ENCODE measurements around the gene XPO4. TPM values are rescaled to one million over a fixed set of nuclear protein-coding genes. Genes with fewer than 3 reads are reported as not detected.
A peak's percentile ranks its signal among the peaks of the same experiment; 100 is the strongest.

The XPO4 gene
- total and polyA plus RNA-seq, 7 experiments from 2014 or later: 6.1 to 26.5 (median 21.0) TPM

DNA sequence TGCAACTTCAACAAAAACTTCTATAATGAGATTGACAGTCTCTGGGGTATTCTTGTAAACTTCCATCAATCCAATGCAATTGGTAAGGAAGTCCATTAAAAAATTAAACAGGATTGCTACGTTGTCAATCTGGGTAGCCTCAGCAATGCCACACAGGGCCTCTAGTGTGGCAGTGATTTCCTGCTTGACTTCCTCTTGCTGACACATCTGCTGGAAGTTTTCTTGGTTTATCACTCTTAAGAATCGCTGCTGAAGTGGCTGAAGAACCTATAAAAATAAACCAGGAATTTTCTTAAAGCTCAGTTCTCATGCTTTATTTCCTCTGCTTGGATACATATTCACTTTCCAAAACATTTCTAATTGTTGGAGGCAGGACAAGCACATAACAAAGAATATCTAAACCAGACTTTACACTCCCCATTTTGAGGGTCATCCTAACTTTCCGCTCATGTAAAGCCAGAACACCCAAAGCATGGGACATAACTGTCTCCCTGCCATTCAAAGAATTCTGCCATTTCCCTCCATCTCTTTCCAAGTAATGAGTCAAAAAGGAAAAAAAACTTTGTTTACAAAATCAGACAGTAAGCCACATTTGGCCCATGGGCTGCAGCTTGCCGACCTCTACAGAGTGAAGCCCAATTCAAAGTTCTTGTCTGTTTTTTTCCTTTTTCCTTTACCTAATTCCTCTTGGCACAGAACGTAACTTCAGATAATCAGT, 105.6 kb downstream of the XPO4 start:
- peaks cover 6 to 38% (median 9%) of the 10 kb centered on the region in 3 experiments for H3K36me3 ChIP-seq (ENCODE audit: control insufficient read depth in 2 of 3, insufficient read depth in 3 of 3, low read length in 3 of 3)
- no peaks in the 10 kb centered on the region for H3K27me3 Mint-ChIP-seq
- DNase-seq (no peak), ATAC-seq (no peak)
- ChIA-PET CTCF (interaction anchor here (0.9 kb wide), 1 partner anchor 302 kb away, joined by 3 read pairs; no protein-coding TSS in a partner anchor), POLR2A (interaction anchor here (0.7 kb wide), 1 partner anchor 105 kb away, joined by 3 read pairs; no protein-coding TSS in a partner anchor)
- no peaks in the 10 kb centered on the region for H3K9me3 Mint-ChIP-seq
- H3K27ac ChIP-seq (ENCODE audit: low read depth, low read length): no peak overlapping the region
- peak overlapping the region in 6 of 9 donors; percentile 5 to 78 (median 42) for H3K27ac Mint-ChIP-seq
- no peaks in the 10 kb centered on the region for H3K9me3 ChIP-seq (ENCODE audit: control insufficient read depth in 2 of 3, low read length in 3 of 3)
- H3K4me1 ChIP-seq (ENCODE audit: control insufficient read depth in 2 of 2, insufficient read depth in 2 of 2, low read length in 2 of 2): no peaks in the 10 kb centered on the region
- intact Hi-C loops (cut with micrococcal nuclease): no loop called here
- H3K27me3 ChIP-seq (ENCODE audit: control insufficient read depth in 2 of 2, insufficient read depth in 2 of 2, low read length in 2 of 2): no peaks in the 10 kb centered on the region
- H3K4me3 Mint-ChIP-seq: peak overlapping the region in 3 of 10 donors; percentile 11 to 43 (median 14)
- H3K4me1 Mint-ChIP-seq: peaks cover 9 to 19% (median 15%) of the 10 kb centered on the region in 7 donors
- no peak overlapping the region for H3K4me3 ChIP-seq (ENCODE audit: low read length)
- H3K36me3 Mint-ChIP-seq: peaks cover 7 to 64% (median 20%) of the 10 kb centered on the region in 5 donors

DNA sequence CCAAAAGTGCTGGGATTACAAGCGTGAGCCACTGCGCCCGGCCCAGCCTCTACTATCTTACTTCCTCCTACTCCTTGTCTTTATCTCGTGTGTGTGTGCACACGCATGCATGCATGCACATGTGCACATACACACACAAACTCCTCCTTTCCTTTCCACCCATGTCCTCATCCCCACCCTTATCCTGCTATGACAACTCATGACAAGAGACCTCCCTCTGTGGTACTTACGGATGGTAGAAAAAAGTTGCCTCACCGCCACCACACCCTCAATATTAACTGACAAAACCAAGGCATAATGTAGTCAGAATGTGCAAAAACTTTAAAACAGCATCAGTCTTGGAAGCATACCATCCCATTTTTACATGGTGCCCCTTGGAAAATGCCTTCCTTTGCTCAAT, 112.9 kb downstream of the XPO4 start:
- POLR2A ChIA-PET: no interaction called here
- Histone ChIP-seq H3K27me3 (ENCODE audit: control insufficient read depth in 2 of 2, insufficient read depth in 2 of 2, low read length in 2 of 2) (no peaks in the 10 kb centered on the region), H3K36me3 (ENCODE audit: control insufficient read depth in 2 of 3, insufficient read depth in 3 of 3, low read length in 3 of 3) (peaks cover 3 to 32% (median 9%) of the 10 kb centered on the region in 3 experiments), H3K9me3 (ENCODE audit: control insufficient read depth in 2 of 3, low read length in 3 of 3) (no peaks in the 10 kb centered on the region), H3K4me1 (ENCODE audit: control insufficient read depth in 2 of 2, insufficient read depth in 2 of 2, low read length in 2 of 2) (no peaks in the 10 kb centered on the region), H3K27ac (ENCODE audit: low read depth, low read length) (no peak overlapping the region), H3K4me3 (ENCODE audit: low read length) (no peak overlapping the region)
- Mint-ChIP-seq H3K27me3 (no peaks in the 10 kb centered on the region), H3K36me3 (peaks cover 4 to 44% (median 41%) of the 10 kb centered on the region in 5 donors), H3K4me1 (peaks cover 0 to 10% (median 4%) of the 10 kb centered on the region in 7 donors), H3K27ac (peak overlapping the region in 4 of 9 donors; percentile 1 to 73 (median 34)), H3K9me3 (peaks cover 0 to 2% (median 0%) of the 10 kb centered on the region in 11 donors), H3K4me3 (no peak overlapping the region)
- DNase-seq (no peak), ATAC-seq (no peak)
- intact Hi-C loops (cut with micrococcal nuclease): loop anchor here in 1 of 2 donors (2.0 kb wide), 1 partner anchor 17 kb away; no protein-coding TSS in a partner anchor
- CTCF ChIA-PET: no interaction called here

DNA sequence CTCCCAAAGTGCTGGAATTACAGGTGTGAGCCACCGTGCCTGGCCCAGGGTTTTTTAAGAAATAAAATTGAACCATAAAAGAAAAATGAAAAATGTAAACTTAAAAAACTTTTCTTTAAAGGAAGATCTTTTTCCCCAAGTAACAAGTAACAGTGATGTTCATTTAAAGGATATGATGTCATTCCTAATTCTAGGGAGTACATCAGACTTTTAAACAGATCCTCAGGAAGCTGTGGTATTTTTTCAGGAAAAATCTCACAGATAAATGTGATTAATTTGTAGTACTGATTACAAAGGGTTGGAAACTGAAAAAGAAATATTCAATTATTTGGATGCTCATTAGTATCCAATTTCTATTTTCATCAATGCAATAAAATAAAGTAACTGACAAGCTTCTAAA, 114.2 kb downstream of the XPO4 start:
- H3K4me1 ChIP-seq (ENCODE audit: control insufficient read depth in 2 of 2, insufficient read depth in 2 of 2, low read length in 2 of 2): no peaks in the 10 kb centered on the region
- H3K9me3 ChIP-seq (ENCODE audit: control insufficient read depth in 2 of 3, low read length in 3 of 3): no peaks in the 10 kb centered on the region
- Mint-ChIP-seq H3K9me3 (peaks cover 0 to 2% (median 0%) of the 10 kb centered on the region in 11 donors), H3K4me1 (peaks cover 0 to 16% (median 5%) of the 10 kb centered on the region in 7 donors), H3K36me3 (peaks cover 0 to 48% (median 45%) of the 10 kb centered on the region in 5 donors), H3K4me3 (no peak overlapping the region), H3K27me3 (no peaks in the 10 kb centered on the region), H3K27ac (no peak overlapping the region)
- POLR2A ChIA-PET: no interaction called here
- intact Hi-C loops (cut with micrococcal nuclease): loop anchor here in 1 of 2 donors (2.0 kb wide), 1 partner anchor 18 kb away; no protein-coding TSS in a partner anchor
- H3K36me3 ChIP-seq (ENCODE audit: control insufficient read depth in 2 of 3, insufficient read depth in 3 of 3, low read length in 3 of 3): peaks cover 6 to 34% (median 9%) of the 10 kb centered on the region in 3 experiments
- CTCF ChIA-PET: interaction anchor here (0.7 kb wide), 1 partner anchor 40 kb away, joined by 3 read pairs; no protein-coding TSS in a partner anchor
- DNase-seq: no peak
- H3K27me3 ChIP-seq (ENCODE audit: control insufficient read depth in 2 of 2, insufficient read depth in 2 of 2, low read length in 2 of 2): no peaks in the 10 kb centered on the region
- ATAC-seq: no peak
- H3K27ac ChIP-seq (ENCODE audit: low read depth, low read length): no peak overlapping the region
- no peak overlapping the region for H3K4me3 ChIP-seq (ENCODE audit: low read length)

DNA sequence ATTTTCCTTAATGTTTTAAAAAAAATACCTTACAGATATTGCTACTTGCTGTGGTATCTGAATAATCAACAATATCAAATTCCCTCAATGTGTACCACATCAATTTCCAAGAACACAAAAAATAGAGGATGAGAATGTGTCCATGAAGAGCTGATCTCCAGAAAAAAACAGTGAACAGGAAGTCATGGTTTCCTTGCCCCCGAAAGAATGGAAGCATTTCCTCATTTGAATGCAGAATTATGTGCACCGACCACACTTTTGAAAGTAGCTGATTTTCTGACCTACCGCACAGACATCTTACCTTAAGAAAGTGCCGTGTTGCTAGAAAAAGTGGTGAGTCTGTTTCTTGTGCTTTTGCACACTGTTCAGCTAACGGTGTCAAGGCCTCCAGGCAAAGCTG, 115.4 kb downstream of the XPO4 start:
- Histone ChIP-seq H3K27ac (ENCODE audit: low read depth, low read length) (no peak overlapping the region), H3K4me3 (ENCODE audit: low read length) (no peak overlapping the region), H3K4me1 (ENCODE audit: control insufficient read depth in 2 of 2, insufficient read depth in 2 of 2, low read length in 2 of 2) (no peaks in the 10 kb centered on the region), H3K9me3 (ENCODE audit: control insufficient read depth in 2 of 3, low read length in 3 of 3) (no peaks in the 10 kb centered on the region), H3K36me3 (ENCODE audit: control insufficient read depth in 2 of 3, insufficient read depth in 3 of 3, low read length in 3 of 3) (peaks cover 8 to 43% (median 9%) of the 10 kb centered on the region in 3 experiments), H3K27me3 (ENCODE audit: control insufficient read depth in 2 of 2, insufficient read depth in 2 of 2, low read length in 2 of 2) (no peaks in the 10 kb centered on the region)
- peaks cover 0 to 2% (median 0%) of the 10 kb centered on the region in 11 donors for H3K9me3 Mint-ChIP-seq
- H3K4me3 Mint-ChIP-seq: no peak overlapping the region
- peak overlapping the region in 3 of 9 donors; percentile 32 to 59 (median 49) for H3K27ac Mint-ChIP-seq
- ChIA-PET POLR2A (interaction anchor here (1.7 kb wide), 1 partner anchor 13 kb away, joined by 8 read pairs; the partner anchor contains the start of gene EEF1AKMT1), CTCF (interaction anchor here (0.7 kb wide), 1 partner anchor 61 kb away, joined by 4 read pairs; no protein-coding TSS in a partner anchor)
- peaks cover 0 to 49% (median 47%) of the 10 kb centered on the region in 5 donors for H3K36me3 Mint-ChIP-seq
- no peaks in the 10 kb centered on the region for H3K27me3 Mint-ChIP-seq
- no peak for ATAC-seq
- intact Hi-C loops (cut with micrococcal nuclease): no loop called here
- H3K4me1 Mint-ChIP-seq: peaks cover 0 to 24% (median 11%) of the 10 kb centered on the region in 7 donors
- no peak for DNase-seq

DNA sequence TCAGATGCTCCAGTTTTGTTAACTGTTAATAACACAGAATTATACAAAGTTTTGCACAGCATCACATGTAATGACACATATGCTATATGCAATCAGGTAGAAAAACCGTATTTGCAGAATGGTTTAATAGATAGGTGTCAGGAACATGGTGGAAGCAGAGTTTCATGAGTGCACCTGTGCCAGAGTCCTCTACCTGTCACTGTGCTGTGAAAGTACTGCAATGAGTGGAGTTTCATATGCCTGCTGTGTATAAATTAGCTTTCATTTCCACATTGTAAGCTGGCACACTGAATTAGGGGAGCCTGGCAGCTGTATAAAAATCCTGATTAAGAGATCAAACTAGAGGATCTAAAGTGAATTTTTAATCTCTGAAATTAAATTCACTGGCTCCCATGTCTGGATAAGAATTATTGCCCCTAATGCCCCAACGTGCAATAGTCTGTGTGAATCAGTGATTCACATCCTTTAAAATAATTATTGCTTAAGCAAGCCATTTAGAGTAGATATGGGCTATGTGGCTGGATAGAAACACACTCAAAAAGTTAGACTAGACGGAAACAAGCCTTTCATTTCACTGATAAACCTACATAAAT, 120.3 kb downstream of the XPO4 start:
- Histone ChIP-seq H3K27me3 (ENCODE audit: control insufficient read depth in 2 of 2, insufficient read depth in 2 of 2, low read length in 2 of 2) (no peaks in the 10 kb centered on the region), H3K4me3 (ENCODE audit: low read length) (no peak overlapping the region), H3K9me3 (ENCODE audit: control insufficient read depth in 2 of 3, low read length in 3 of 3) (no peaks in the 10 kb centered on the region), H3K27ac (ENCODE audit: low read depth, low read length) (no peak overlapping the region), H3K4me1 (ENCODE audit: control insufficient read depth in 2 of 2, insufficient read depth in 2 of 2, low read length in 2 of 2) (no peaks in the 10 kb centered on the region), H3K36me3 (ENCODE audit: control insufficient read depth in 2 of 3, insufficient read depth in 3 of 3, low read length in 3 of 3) (peaks cover 0 to 30% (median 5%) of the 10 kb centered on the region in 3 experiments)
- Mint-ChIP-seq H3K4me3 (no peak overlapping the region), H3K27ac (peak overlapping the region in 2 of 9 donors; percentile 11 to 56), H3K36me3 (peaks cover 0 to 32% (median 22%) of the 10 kb centered on the region in 5 donors), H3K9me3 (no peaks in the 10 kb centered on the region), H3K4me1 (peaks cover 0 to 24% (median 11%) of the 10 kb centered on the region in 7 donors), H3K27me3 (no peaks in the 10 kb centered on the region)
- ChIA-PET CTCF (no interaction called here), POLR2A (interaction anchor here (0.5 to 1.3 kb wide), 3 partner anchors 9 to 147 kb away, joined by 3 to 5 read pairs (median 3); partner anchors contain the start of gene EEF1AKMT1)
- ATAC-seq: no peak
- DNase-seq: no peak
- intact Hi-C loops (cut with micrococcal nuclease): no loop called here

DNA sequence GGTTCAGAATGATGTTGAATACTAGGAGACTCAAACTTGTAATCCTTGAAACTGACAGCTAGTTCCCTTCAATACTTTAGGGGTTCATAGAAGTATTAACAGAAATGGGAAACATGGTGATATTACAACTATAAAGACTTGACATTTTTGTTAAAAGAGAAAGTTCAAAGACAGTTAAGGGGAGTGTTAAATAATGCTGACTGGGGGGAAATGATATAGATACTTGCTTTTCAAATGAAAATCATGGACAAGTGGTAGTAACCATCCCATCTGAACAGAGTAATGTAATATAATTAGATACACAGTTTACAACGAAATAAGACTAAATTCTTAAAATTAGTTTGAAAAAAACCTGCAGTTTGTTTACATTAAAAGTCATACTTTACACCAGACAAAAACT, 122.2 kb downstream of the XPO4 start:
- intact Hi-C loops (cut with micrococcal nuclease): no loop called here
- DNase-seq: no peak
- peaks cover 0 to 29% (median 12%) of the 10 kb centered on the region in 5 donors for H3K36me3 Mint-ChIP-seq
- Histone ChIP-seq H3K9me3 (ENCODE audit: control insufficient read depth in 2 of 3, low read length in 3 of 3) (no peaks in the 10 kb centered on the region), H3K27me3 (ENCODE audit: control insufficient read depth in 2 of 2, insufficient read depth in 2 of 2, low read length in 2 of 2) (no peaks in the 10 kb centered on the region), H3K4me3 (ENCODE audit: low read length) (no peak overlapping the region), H3K4me1 (ENCODE audit: control insufficient read depth in 2 of 2, insufficient read depth in 2 of 2, low read length in 2 of 2) (no peaks in the 10 kb centered on the region), H3K27ac (ENCODE audit: low read depth, low read length) (no peak overlapping the region), H3K36me3 (ENCODE audit: control insufficient read depth in 2 of 3, insufficient read depth in 3 of 3, low read length in 3 of 3) (peaks cover 0 to 28% (median 5%) of the 10 kb centered on the region in 3 experiments)
- no peaks in the 10 kb centered on the region for H3K27me3 Mint-ChIP-seq
- H3K4me3 Mint-ChIP-seq: no peak overlapping the region
- ChIA-PET POLR2A (interaction anchor here (0.9 kb wide), 1 partner anchor 113 kb away, joined by 3 read pairs; no protein-coding TSS in a partner anchor), CTCF (interaction anchor here (1.0 kb wide), 1 partner anchor 77 kb away, joined by 4 read pairs; the partner anchor contains the start of gene IL17D)
- ATAC-seq: no peak
- H3K4me1 Mint-ChIP-seq: peaks cover 1 to 22% (median 11%) of the 10 kb centered on the region in 7 donors
- H3K9me3 Mint-ChIP-seq: no peaks in the 10 kb centered on the region
- H3K27ac Mint-ChIP-seq: peak overlapping the region in 4 of 9 donors; percentile 2 to 70 (median 12)

Data from naive thymus-derived CD4-positive, alpha-beta T cell (primary cell).